Esophagus squamous epithelium (tissue), 4 donors: ENCODE measurements around the gene IL20RA.

ENCODE experiments used
- CTCF ChIP-seq, 6 experiments: fragments of 450-650 bp in 4 of 6; fragments of 200-600 bp in 2 of 6; sonication (generic) in 2 of 6; IDR thresholded peaks; one replicate each; pipeline ENCODE4 v1.5.1; 2016 to 2019; ENCODE audit warnings: antibody characterized with exemption in 6 of 6, mild to moderate bottlenecking in 4 of 6, moderate library complexity in 4 of 6
- POLR2A ChIP-seq, 4 donors: fragments of 450-650 bp; IDR thresholded peaks; one replicate each; pipeline ENCODE4 v1.6.1; 2017; ENCODE audit warnings: antibody characterized with exemption in 4 of 4, mild to moderate bottlenecking in 4 of 4, moderate library complexity in 3 of 4

GRCh38 chr6:136956590-136957544, 87.9 kb downstream of the IL20RA start:
- TF ChIP-seq CTCF (IDR thresholded peaks at IDR 0.05) (no peak), POLR2A (IDR thresholded peaks at IDR 0.05) (no peak)
